Psoas muscle (tissue), 8 donors: Measurements from ENCODE around the gene AP2B1. TPM values are rescaled to one million over a fixed set of nuclear protein-coding genes. Genes with fewer than 3 reads are reported as not detected.
"Not testable (repeated sequence)": the region's sequence is repeated elsewhere in the genome, so short reads cannot be mapped to it uniquely, and the experiment has no call there.

Source experiments
- ATAC-seq, 4 donors: fragments of 200-7000 bp; cut with Tn5 transposase; one replicate each; pipeline ENCODE4 v1.9.1; 2020; ENCODE audit warnings: moderate library complexity in 3 of 4, mild to moderate bottlenecking in 2 of 4
- DNase-seq, 2 donors: peaks; one replicate each; pipeline ENCODE4 v3.0.0-alpha.2; 2020
- H3K27ac ChIP-seq: fragments of 200-600 bp; one replicate; pipeline ENCODE4 v1.8.0; 2022
- H3K27me3 ChIP-seq, 3 donors: fragments of 200-600 bp in 1 of 3; one replicate each; pipeline versions ENCODE4 v1.6.1 to v1.8.0; 2013 to 2022; ENCODE audit warnings: low read length in 2 of 3, mild to moderate bottlenecking in 2 of 3, moderate library complexity in 1 of 3; ENCODE audit not compliant: insufficient read depth in 3 of 3
- H3K36me3 ChIP-seq, 2 donors: fragments of 200-600 bp in 1 of 2; one replicate each; pipeline versions ENCODE4 v1.6.1 to v1.8.0; 2013 to 2022; ENCODE audit warnings: low read depth in 1 of 2, mild to moderate bottlenecking in 1 of 2, moderate library complexity in 1 of 2; ENCODE audit not compliant: insufficient read depth in 1 of 2
- H3K4me1 ChIP-seq: fragments of 200-600 bp; one replicate; pipeline ENCODE4 v1.8.0; 2022
- H3K4me3 ChIP-seq: fragments of 200-600 bp; one replicate; pipeline ENCODE4 v1.8.0; 2022; ENCODE audit warnings: mild to moderate bottlenecking
- H3K9me3 ChIP-seq: fragments of 200-600 bp; one replicate; pipeline ENCODE4 v1.8.0; 2022
- CTCF ChIP-seq: fragments of 200-600 bp; IDR thresholded peaks from one replicate; pipeline ENCODE4 v1.8.0; 2022; ENCODE audit warnings: antibody characterized with exemption
- whole genome bisulfite sequencing, 3 donors: extraction: QIAGEN DNeasy Blood & Tissue Kit; methylation state at CpG; one replicate each; pipeline versions ENCODE4 v1.1.6 to v1.1.7; 2013; 5-methylcytosine and 5-hydroxymethylcytosine counted together
- intact Hi-C, 2 donors: fragments of 100-400 bp; cut with DNase I; formaldehyde crosslinking; loops; one replicate each; pipeline versions ENCODE4 v1.11.0 to v1.14.2; 2022
- polyA plus RNA-seq, 3 donors: library from polyadenylated mRNA; stranded (reverse); fragments of 200-250 nt; gene quantifications; one replicate each; pipeline ENCODE4 v1.2.3, GENCODE V29; 2013
- total RNA-seq, 4 donors: library from RNA; stranded (reverse); fragmentation: NEBNext Ultra II Directional in 2 of 4; extraction: Animal tissue kit (Norgen Biotek cat#: 25700) in 2 of 4; gene quantifications; one replicate each; pipeline versions ENCODE4 v1.2.1 to v1.2.4, GENCODE V29; 2021 to 2023
- donor health status: healthy with polysubstance abuse.
- donor health status: DM: no; HTN: no; CAD: no; lungs with moderate emphysema.
- donor health status: Bipolar disorder and iron deficiency.
- donor health status: healthy.
- donor health status: DM: yes; HTN: yes; CAD: no.
- donor health status: DM: no; HTN: no; CAD: no.
- donor health status: DM: no; HTN: no; CAD: no.
- donor health status: DM: yes; HTN: yes; CAD: no.

Gene AP2B1
- total and polyA plus RNA-seq, 7 donors: 20.0 to 92.4 (median 63.2) TPM

GRCh38 chr17:35557353-35557752 lies 29.8 kb upstream of the AP2B1 start:
- no peaks in the 10 kb centered on the region for H3K9me3 ChIP-seq
- H3K4me1 ChIP-seq: no peaks in the 10 kb centered on the region
- no peaks in the 10 kb centered on the region for H3K27me3 ChIP-seq
- no peak overlapping the region for H3K4me3 ChIP-seq
- H3K27ac ChIP-seq: no peak overlapping the region
- no peaks in the 10 kb centered on the region for H3K36me3 ChIP-seq
- DNase-seq: no peak
- TF ChIP-seq CTCF: no peak
- WGBS, 3 donors: 82 to 87% (median 86%) methylated on average over 3 of the region's 3 CpGs
- intact Hi-C loops: no loop called here
- no peak for ATAC-seq

DNA sequence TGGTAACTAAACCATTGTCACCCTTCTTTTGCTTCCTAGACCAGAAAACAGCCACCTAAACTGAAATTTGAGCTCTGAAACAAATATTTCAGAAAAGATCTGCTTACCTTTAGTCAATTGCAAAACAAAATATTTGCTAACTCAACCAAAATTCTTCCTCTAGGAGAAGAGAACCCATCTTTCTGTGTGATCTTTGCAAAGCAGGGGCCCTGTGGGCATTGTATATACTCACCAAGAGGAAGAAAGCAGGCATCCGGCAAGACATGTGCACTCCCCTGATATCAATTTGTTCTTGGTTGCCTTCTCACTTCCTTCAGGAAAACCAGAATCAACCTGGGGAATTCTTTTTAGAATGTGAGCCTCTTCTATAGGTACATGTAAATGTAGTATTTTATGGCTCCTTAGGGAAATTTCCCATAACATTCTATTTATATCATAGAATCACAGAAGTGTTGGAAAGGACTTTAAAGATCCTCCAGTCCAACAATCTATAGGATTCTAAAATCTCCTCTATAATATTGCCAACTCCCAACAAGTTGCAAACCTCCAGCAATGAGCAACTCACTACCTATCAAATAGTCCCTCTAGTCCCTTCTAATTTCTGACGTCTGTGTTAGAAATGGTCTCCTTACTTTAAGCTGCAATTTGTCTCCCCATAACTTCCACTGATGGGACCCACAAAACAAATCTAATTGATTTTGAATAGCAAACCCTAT lies 27.5 kb upstream of the AP2B1 start:
- Histone ChIP-seq H3K27me3 (no peaks in the 10 kb centered on the region), H3K36me3 (no peaks in the 10 kb centered on the region), H3K9me3 (no peaks in the 10 kb centered on the region), H3K4me1 (no peaks in the 10 kb centered on the region), H3K27ac (no peak overlapping the region), H3K4me3 (no peak overlapping the region)
- no peak for DNase-seq
- ATAC-seq: no peak
- no peak for TF ChIP-seq CTCF
- intact Hi-C loops: no loop called here
- 56 to 65% (median 63%) methylated on average over 2 of the region's 2 CpGs for WGBS, 3 donors

- H3K9me3 ChIP-seq: no peaks in the 10 kb centered on the region
- no peak within 1 kb of the TSS for H3K27ac ChIP-seq
- no peak for TF ChIP-seq CTCF
- H3K27me3 ChIP-seq: no peaks in the 10 kb centered on the region
- intact Hi-C loops: no loop called here
- 65 to 74% (median 71%) methylated on average over 3 of the region's 3 CpGs for WGBS, 3 donors
- ATAC-seq (no peak), DNase-seq (no peak)
- no peak within 1 kb of the TSS for H3K4me3 ChIP-seq
- no peaks in the 10 kb centered on the region for H3K4me1 ChIP-seq
- H3K36me3 ChIP-seq: no peaks in the 10 kb centered on the region
Observed at GRCh38 chr17:35560703-35561102, 26.4 kb upstream of the AP2B1 start, which contains the start of gene SLFN14. SLFN14 (minus strand) TSS chr17:35560819; CDS start chr17:35558062, 2,757 bp downstream.

- WGBS, 3 donors: 74 to 81% (median 75%) methylated on average over 12 to 16 of the region's 16 CpGs
- H3K27me3 ChIP-seq, H3K36me3 ChIP-seq, H3K4me3 ChIP-seq, ATAC-seq, H3K27ac ChIP-seq, intact Hi-C loops, H3K9me3 ChIP-seq, DNase-seq, H3K4me1 ChIP-seq: not testable (repeated sequence)
Observed at GRCh38 chr17:35563181-35563580, 23.9 kb upstream of the AP2B1 start.

GRCh38 chr17:35566968-35567367 lies 20.2 kb upstream of the AP2B1 start:
- no peak for TF ChIP-seq CTCF
- WGBS, 3 donors: 67 to 71% (median 70%) methylated on average over 11 of the region's 11 CpGs
- intact Hi-C loops: no loop called here
- ATAC-seq (no peak), DNase-seq (no peak)
- no peaks in the 10 kb centered on the region for H3K9me3 ChIP-seq
- H3K27me3 ChIP-seq: no peaks in the 10 kb centered on the region
- H3K27ac ChIP-seq: peak overlapping the region; percentile 80
- H3K4me3 ChIP-seq: peak overlapping the region; percentile 81
- H3K36me3 ChIP-seq: no peaks in the 10 kb centered on the region
- peaks cover 16% of the 10 kb centered on the region for H3K4me1 ChIP-seq
